Measurements from ENCODE around the gene AHNAK.

The AHNAK gene

DNA sequence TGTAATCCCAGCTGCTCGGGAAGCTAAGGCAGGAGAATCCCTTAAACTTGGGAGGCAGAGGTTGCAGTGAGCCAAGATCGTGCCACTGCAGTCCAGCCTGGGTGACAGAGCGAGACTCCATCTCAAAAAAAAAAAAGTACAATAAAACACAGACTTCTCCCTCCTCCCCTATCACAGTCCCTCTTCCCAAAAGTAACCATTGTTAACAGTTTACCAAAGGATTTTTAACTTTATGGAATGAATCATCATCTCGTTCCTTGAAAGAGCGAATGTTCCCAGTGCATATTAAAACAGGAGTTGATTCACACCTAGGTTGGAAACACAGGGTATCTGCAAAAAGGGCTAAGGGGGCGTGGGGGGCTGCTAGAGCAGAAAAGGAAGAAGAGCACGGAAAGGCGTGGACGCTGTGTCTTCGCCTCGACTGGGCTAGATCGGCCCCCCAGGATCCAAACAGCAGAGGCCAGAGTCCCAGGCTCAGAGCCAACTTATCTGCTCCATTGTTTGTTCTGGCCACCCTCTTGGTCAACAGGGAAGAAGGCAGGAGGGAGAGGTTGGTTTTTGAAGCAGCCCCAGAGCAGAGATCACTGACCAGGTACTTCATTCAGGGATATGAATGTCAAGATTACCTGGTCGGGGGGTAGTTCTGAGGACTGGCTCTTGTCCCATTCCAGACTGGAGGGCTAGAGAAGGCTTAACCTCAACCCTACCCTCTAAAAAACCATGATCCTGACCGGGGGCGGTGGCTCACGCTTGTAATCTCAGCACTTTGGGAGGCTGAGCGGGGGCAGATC, 2.1 kb upstream of the AHNAK start:
- FAIRE-seq: no peak

DNA sequence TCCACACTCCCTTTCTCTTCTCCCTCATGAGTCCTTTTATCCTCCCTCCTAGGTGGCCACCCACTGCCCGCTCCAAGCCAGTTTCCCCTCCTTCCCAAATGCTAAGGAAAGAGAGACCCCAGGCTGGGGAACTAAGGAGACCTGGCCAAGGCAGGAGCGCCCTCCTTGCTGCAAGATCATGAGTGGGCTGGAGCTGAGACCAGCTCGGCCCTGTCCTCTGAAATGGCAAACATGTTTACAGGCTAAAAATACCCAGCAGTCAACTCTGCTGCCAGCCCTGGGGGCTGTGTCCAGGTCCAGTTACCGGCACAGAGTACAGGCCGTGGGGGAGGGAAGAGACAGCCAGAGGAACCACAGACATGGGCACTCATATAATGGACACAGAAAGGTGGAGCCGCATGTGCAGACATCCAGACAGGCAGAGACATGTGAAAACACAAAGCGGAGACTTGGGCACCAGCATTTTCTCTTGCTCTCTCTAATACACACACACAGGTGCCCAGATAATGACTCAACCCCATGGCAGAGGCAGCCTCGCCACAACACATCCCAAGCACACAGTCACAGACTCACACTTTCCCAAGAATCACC, 1.2 kb upstream of the AHNAK start:
- FAIRE-seq: no peak

DNA sequence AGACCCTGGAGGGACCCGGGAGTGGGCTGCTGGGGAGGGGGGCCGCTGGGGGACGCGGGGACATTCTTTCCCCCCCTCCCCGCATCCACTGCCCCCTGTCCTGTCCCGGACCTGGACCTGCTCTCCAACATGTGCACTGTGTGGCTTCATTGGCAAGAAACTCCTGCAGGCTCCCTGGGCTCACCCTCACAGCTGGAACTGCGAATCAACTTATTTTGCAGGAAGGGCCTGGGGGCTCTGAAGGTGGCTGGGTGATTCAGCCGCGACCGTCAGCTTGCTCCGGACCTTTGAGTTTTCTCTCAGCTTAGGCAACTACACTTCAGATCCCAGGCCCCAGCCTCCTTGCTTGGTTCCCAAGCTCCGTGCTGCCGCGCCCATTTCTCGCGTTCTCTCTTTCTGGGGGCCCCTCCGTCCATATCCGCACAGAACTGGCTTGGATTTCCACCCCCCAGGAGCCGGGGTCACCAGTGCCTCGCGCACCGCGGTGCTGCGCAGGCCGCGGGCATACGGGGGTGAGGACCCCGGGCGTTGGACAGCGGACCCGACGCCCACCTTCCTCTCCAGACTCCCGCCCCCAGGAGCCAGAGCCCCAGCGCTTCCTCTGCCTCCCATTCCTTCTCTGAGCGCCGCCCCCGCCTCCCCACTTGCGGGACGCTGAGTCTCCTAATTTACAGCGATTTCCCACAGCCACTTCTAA, 471 bp upstream of the AHNAK start:
- peak; percentile 56 for FAIRE-seq

DNA sequence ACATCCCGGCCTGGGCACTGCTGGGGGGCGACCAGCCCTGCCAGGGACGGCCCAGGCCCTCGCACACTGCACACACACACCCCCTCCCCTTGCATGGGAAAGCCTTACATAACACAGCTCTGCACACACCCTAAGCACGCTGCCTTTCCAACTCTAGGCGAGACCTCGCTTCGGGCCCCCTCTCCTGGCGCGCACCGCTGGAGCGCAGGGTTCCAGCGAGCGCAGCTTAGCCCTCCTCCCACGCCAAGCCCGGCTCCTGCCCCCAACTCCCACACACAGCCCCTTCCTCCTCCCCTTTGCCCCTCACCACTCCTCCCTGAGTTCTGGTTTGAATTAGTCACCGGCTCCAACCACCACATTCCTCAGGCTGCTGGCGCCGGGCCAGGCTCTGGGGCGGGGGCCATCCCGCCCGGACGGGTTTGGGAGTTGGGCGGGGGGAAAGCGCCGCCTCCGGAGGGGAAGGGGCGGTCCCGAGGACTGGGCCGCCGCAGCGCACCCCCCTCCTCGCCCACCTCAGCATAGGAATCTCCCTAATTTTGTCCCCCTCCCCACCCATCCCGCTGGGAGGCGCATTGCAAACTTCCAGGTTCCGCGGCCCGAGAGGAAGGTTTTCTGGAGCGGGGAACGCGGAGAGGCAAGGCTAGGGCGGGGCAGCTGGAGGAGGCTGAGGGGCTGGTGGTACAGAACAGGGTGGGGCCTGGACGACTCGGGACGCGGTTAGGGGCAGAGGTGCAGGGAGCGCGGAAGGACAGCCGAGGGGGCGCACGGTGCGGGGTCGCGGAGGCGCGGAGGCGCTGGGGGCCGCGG, 966 bp downstream of the AHNAK start:
- peak; percentile 89 for FAIRE-seq

DNA sequence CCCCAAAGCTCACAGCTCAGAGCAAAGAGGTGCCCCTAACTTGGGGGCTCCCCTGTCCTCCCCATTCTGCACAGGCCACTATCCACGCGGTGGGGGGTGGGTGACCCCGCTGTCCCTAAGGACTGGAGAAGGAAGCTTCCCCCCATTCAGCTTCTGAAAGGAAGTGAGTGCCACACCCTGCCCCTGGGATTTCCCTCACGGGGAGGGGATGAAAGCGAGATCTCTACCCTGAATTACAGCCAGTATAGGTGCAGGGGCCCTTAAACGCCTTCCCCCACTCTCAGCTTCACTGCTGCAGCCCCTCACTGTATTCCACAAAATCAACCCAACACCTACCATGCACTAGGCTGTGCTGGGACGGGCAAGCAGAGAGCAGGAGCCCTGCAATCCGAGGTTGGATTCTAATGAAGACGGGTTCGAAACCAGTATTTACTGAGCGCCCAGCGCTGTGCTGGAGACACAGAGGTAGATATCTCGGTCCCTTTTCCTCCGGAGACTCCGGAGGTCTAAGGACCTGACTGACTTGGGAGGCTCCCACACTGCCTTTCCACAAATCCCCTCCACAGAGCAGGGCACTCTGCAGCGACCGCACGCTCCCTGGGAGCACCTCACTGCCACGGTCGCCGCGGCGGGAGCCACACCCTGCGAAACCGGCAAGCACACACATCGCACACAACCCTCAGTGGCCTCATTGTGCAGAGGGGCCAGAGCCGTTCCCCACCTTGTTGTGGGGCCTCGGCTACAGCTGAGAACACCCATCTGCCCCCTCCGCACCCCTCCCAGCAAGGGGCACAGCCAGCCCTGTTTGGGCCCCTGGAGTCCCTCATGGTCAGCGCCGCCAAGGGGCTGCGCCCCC, 1.8 kb downstream of the AHNAK start:
- no peak for FAIRE-seq

DNA sequence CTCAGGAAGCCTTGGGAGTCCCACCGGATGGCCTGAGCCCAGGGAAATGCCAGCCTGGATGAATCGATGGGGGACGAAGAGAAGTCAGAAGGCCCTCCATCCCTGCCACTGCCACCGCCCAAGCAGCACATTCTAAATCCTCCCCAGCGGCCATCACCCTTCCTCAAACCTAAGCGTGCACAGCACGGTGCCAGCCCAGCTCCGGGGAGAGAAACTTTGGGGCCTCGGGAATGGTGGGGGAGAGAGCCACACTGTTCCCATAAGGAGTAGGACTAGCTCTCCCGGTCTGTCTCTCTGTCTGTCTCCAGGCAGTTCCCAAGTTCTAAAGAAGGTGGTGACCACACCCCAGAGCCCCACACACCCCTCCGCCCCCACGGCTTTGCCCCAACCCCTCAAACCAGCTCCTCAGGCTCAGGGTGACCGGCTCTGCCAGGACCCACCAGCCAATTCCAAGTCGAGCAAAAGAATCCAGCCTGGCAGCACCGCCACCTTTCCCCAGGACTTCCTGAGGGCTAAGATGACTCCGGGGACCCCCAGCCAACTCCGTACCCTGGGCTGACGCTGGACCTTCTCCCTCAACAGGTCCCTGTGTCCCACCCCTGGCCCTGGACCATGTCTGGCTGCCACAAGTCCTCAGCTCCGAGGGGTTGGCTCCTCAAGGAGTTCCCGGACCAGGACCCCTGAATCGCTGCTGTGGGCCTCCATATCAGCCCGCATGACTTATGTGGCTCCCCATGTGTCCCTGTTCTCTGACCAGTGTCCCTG, 2.7 kb downstream of the AHNAK start:
- no peak for FAIRE-seq

DNA sequence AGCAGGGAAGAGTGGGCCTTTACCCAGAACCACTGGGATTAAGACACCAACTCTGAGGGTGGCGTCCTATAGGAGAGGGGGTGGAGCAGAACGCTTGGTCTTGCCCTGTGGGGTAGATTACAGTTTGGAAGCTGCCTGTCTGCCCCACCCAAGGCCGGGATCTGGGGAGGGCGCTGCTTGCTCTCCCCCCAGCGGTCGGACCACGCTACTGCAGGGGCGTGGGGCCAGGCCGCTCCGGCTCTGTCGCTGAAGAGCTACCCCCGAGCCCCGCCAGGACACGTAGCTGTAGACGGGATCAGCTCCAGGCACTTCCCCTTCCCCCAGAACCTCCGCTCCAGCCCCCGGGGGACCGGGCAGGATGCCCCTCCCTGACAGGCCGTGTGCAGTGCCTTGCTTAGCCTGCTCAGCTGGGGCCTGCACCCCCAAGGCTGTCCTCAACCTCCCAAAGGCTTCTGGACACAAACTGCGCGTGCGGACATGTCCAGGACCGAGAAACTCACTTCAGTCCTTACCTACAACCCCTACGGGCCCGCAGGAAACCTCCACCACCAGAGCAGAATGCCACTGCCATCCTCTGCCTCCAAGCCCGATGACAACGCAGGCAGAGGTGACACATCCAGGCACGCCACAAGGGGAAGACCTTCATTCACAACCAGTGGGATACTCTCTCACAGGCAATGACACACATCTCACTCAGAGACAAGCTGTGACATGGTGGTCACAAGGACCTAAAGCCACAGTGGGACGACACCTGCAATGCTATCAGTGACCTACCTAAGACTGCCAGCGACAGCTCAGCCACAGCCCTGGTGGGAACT, 3.6 kb downstream of the AHNAK start:
- peak; percentile 68 for FAIRE-seq

DNA sequence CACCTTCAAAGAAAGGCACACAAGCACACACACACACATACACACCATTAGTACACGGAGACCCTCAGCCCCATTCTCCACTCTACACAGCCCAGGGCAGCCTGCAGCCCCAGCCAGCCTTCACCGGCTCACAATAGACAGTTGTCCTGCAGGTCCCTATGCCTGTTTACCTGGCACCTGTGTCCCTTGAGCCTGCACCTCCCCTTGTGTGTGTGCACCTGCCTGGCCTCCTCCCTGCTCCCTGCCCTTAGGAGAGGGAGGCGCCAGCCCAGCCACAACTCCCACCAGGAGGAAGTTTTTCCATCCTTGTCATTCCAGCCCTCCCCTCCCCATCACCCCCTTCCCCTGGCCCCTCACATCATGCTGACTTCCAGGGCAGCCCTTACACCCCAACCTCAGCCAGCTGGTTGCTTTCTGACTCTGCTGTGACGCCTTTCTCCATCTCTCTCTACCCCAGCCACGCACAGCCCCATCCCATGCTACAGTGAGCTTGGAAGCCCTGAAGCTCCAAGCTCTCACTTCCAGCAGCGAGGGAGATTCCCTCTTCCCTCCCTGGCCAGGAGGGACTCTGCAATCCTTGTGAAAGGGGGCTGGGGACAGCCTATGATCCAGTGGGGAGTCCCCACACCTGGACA, 4.4 kb downstream of the AHNAK start:
- FAIRE-seq: no peak

DNA sequence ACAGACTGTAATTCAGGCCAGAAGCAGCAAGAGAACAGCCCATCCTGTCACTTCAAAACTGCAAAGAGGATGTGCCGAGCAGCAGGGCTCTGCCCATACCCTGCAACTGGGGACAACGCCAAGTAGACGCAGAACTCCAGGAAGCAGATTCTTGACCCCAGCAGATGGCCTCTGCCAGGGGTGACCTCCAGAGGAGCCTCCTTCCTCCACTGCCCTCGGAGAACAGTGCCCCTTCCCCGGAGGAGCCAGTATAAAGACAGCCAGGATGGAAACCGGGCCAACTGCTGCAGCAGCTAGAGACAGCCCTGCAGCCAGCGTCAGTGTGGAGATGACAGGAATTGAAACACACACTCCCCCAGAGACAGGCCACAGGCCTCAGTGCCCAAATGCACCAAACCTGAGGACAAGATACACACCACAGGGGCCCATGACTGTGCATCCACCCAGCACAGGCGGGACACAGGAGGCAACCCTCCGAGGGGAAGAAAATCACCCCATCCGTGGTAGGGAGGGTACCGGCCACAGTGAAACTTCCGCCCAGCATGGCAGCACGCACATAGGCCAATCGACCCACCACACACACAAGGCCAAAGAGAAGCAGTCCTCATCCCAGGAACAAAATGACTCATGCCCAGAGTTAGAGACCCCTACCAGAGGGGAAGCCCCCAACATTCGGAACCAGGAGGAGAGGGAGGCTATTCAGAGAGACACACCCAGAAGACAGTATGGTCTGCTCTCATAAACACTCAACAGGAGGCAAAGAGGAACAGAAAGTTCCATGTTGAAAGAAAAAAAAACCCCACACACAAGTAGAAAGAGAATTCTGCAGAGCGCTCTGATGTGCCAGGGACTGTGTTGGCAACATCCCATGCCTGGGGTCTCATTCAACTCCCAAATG, 5.6 kb downstream of the AHNAK start:
- FAIRE-seq: no peak

DNA sequence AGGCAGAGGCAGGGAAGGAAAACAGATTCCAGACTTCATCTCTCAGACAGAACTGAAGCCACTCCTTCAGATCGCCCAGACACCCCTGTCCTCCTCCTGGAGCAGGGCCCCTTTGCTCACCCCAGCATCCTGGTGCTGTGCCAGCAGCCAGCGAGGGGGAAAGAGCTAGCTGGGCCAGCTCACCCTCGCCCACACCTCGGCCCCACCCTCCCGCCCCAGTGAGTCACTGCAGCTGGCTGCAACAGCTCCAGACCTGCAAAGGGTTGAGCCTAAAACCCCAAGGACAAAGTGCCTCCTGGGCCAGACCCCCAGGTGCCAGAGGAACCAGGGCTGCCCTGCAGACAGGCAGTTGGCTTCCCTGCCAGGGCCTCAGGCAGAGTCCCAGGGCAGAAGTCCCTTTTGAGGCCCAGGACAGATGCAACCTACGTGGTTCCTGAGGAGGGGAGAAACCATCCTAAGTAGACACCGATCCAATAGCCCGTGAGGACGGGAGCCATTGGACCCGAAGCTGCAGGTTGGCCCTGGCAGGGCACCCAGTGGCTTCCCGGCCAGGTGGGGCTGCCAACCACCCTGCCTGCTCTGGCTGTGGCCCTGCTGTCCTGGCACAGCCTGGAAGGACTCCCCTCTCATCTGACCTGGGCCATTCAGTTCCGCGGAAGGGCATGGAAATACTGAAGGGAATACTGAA, 7.2 kb downstream of the AHNAK start:
- no peak for FAIRE-seq

DNA sequence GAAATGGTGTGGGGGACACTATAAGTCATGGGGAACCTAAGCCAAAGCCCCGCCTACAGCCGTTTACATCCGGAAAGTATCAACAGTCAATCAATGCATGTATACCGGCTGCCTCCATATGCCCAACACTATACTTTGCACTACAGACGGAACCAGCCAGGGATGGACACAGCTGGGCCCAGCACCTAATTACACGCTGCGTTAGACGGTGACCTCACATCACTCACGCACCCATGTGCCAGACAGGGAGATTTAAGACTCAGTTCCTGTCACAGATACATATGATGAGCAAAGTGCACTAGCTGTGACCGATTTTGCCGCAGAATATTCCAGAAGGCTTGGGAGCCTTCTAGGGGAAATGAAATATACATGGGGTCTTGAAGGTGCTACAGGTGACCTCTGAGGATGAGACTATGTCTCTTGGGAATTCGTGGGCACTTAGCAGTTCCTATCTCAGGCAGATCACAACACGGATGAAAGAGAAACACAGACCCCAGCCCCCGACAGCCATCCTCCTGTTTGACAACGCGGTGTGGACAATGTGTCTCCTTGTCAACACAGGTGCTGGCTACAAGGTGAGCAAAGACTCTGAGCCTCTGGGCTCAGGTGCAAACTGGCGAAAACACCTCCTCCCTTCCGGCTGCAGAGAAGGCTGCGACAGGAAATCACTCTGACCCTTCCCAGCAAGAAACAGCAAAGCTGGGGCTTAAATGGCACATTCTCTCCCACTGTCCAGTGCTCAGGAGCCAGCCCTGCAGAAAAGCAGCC, 8.0 kb downstream of the AHNAK start:
- FAIRE-seq: no peak

DNA sequence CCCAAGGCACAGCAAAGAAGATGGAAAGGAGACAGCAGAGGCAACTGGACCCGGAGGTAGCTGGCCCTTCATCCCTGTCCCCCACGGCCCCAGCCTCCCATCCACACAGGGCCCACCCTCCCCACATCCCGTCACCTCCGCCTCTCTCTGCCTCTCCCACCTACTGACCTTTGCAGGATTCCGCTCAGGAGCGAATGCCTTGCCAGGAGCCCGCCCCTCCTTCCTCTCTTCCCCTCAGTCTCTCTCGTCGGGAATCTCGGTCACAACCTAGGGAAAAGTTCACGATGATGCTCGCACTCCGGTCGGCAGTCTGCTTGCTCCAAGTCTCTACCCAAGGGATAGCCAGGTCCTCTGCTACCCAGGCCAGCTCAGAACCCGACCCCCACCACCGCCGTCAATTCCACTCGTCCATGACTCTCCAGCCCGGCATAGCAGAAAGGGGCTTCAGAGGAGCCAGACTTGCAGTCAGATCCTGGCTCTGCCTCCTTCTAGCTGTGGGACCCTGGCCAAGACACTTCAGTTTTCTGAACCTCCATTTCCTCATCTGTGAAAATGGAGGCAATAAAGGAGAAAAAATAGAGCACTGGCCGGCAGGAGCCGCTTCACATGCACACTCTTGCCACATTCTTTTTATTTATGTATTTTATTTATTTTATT, 10.2 kb downstream of the AHNAK start:
- FAIRE-seq: no peak

DNA sequence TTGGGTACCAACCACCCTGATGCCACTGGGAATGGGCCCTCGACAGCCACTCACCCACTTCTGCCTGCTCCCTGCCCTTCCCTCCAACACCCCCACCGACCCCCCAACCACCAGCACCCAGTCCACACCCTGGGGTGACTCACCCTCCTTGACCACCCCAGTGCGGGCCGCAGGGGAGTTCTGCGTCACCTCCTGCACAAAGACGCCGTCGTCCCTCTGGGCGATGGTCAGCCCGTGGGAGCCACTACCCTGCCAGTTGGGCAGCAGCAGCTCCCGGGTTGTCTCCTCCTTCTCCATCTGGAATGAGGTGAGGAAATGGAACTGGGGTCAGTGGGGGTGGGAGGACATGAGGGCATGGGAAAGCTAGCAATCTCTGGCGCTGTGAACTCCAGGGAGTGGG, 10.8 kb downstream of the AHNAK start:
- FAIRE-seq: no peak

DNA sequence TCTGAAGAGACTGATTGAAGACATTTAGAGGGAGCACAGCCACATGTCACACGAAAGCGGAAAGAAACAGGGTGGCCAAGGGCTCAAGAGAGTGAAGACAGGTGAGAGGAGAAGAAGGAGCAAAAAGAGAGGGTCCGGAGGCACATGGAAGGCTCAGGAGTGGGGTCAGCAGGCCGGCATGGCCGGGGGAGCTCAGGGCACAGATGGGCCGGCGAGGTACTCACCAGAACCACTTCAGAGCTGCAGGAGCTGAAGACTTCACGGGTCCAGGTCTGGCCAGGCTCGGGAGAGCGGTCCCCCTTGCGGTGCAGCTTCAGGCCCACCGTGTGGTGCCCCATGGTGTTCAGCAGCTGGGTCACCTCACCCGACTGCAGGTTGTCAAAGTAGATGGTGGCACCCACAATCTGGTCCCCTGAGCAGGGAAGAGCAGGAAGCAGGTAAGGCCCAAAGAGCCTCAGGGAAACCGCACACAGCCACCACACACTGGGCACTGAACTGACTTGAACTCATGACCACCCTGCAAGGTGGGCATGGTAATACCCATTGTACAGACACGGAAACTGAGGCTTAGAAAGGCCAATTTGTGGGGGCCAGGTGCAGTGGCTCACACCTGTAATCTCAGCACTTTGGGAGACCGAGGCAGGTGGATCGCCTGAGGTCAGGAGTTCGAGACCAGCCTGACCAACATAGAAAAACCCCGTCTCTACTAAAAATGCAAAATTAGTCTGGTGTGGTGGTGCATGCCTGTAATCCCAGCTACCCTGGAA, 11.6 kb downstream of the AHNAK start:
- FAIRE-seq: no peak

DNA sequence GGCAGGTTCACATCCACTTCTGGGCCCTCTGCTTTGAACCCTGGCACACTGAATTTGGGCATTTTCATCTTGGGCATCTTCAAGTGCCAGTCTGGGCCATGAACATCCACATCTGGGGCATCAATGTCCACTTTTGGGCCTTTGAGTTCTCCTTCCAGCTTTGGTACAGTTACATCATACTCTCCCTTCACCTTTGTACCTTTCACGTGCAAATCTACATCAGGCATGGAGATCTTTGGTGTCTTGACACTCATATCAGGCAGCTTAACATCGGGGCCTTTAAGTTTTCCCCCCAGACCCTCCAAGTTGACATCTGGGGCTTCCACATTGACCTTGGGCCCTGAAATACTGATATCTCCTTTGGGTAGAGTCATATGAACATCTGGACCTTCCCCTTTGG, 14.5 kb downstream of the AHNAK start:
- no peak for FAIRE-seq

DNA sequence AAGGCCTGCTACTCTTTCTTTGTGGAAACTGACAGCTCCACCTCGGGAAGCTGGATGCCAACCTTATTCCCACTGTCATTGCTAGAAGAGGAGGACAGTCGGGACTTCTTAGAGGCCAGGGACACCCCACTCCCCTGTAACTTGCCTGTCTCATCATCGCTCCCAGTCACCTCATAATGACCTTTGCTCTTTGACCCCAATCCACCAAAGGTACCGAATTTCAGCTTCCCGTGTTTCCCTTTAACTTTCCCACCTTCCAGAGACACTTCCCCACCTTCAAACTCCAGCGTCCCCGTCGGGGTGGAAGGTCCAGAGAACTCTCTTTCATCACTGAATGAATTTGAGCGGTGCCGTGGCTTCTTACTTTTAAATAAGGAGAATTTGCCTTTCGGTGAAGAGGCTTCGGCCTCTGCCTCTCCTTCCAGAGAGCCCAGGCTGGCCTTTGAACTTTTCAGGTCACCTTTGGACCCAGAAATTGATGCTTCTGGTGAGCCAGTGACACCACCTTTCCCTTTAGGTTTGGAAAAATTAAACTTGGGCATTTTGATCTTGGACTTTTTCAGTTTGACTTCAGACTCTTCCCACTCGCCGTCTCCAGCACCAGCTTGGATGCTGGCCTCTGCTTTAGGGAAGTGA, 29.8 kb downstream of the AHNAK start:
- FAIRE-seq: no peak

All from G401.6 (cell line).